Suprapubic skin (tissue), 4 donors: ENCODE data around the gene KIF3C.

Source experiments
- CTCF ChIP-seq, 2 donors: fragments of 200-600 bp in 1 of 2; fragments of 450-650 bp in 1 of 2; sonication (generic) in 1 of 2; IDR thresholded peaks; one replicate each; pipeline ENCODE4 v1.5.1; 2016 to 2019; ENCODE audit warnings: antibody characterized with exemption in 2 of 2, mild to moderate bottlenecking in 1 of 2, moderate library complexity in 1 of 2
- EP300 ChIP-seq: sonication (generic); formaldehyde crosslinking; IDR thresholded peaks from one replicate; pipeline ENCODE4 v1.6.1; 2017; ENCODE audit warnings: antibody characterized with exemption
- POLR2A ChIP-seq, 2 donors: fragments of 450-650 bp; IDR thresholded peaks; one replicate each; pipeline ENCODE4 v1.6.1; 2017; ENCODE audit warnings: antibody characterized with exemption in 2 of 2, mild to moderate bottlenecking in 2 of 2, moderate library complexity in 2 of 2
- POLR2AphosphoS5 ChIP-seq, 3 donors: sonication (generic); formaldehyde crosslinking; IDR thresholded peaks; one replicate each; pipeline ENCODE4 v1.6.1; 2017; ENCODE audit warnings: antibody characterized with exemption in 3 of 3

GRCh38 chr2:25881764-25882163, 100.5 kb downstream of the KIF3C start:
- no peak for TF ChIP-seq CTCF (IDR thresholded peaks at IDR 0.05)
- no peak for TF ChIP-seq POLR2AphosphoS5 (IDR thresholded peaks at IDR 0.05)
- TF ChIP-seq EP300 = no peak
- TF ChIP-seq POLR2A (IDR thresholded peaks at IDR 0.05) = no peak
